HepG2 (cell line): ENCODE measurements around the gene KMT2B. TPM values are rescaled to one million over a fixed set of nuclear protein-coding genes. Genes with fewer than 3 reads are reported as not detected.

Experiments used
- CHD4 ChIP-seq: fragments of 200-600 bp; sonication (generic); IDR thresholded peaks from 2 replicates; pipeline ENCODE4 v1.7.0; 2017; ENCODE audit warnings: mild to moderate bottlenecking, low read length, borderline replicate concordance
- FOXC1 ChIP-seq: sonication (generic); formaldehyde crosslinking; IDR thresholded peaks from 2 replicates; pipeline ENCODE4 v1.8.0; 2022; ENCODE audit warnings: mild to moderate bottlenecking, missing genetic modification reagents, borderline replicate concordance
- GABPB1 ChIP-seq: IDR thresholded peaks from 2 replicates; pipeline ENCODE4 v1.6.1; 2016; ENCODE audit warnings: mild to moderate bottlenecking, missing genetic modification reagents, moderate library complexity, missing compliant biosample characterization
- KDM5B ChIP-seq: sonication (generic); formaldehyde crosslinking; IDR thresholded peaks from 2 replicates; pipeline ENCODE4 v1.4.0; 2020; ENCODE audit warnings: missing genetic modification reagents, mild to moderate bottlenecking, borderline replicate concordance
- MZF1 ChIP-seq: sonication (generic); formaldehyde crosslinking; IDR thresholded peaks from 2 replicates; pipeline ENCODE4 v1.8.1; 2023; ENCODE audit warnings: mild to moderate bottlenecking, missing genetic modification reagents, borderline replicate concordance
- PCBP1 ChIP-seq: fragments of 200-400 bp; formaldehyde crosslinking; IDR thresholded peaks from 2 replicates; pipeline ENCODE4 v1.6.1; 2017; ENCODE audit warnings: mild to moderate bottlenecking, low read depth, low read length, borderline replicate concordance
- RBFOX2 ChIP-seq: fragments of 200-400 bp; formaldehyde crosslinking; IDR thresholded peaks from 2 replicates; pipeline ENCODE4 v1.6.1; 2017; ENCODE audit warnings: low read depth, mild to moderate bottlenecking, low read length
- SP2 ChIP-seq: sonication (generic); formaldehyde crosslinking; IDR thresholded peaks from 2 replicates; pipeline ENCODE4 v1.5.1; 2020; ENCODE audit warnings: mild to moderate bottlenecking, missing genetic modification reagents
- SP4 ChIP-seq: sonication (generic); formaldehyde crosslinking; IDR thresholded peaks from 2 replicates; pipeline ENCODE4 v1.8.1; 2023; ENCODE audit warnings: mild to moderate bottlenecking, missing genetic modification reagents
- TBX3 ChIP-seq: fragments of 450-650 bp; IDR thresholded peaks from 2 replicates; pipeline ENCODE4 v1.6.1; 2017; ENCODE audit warnings: antibody characterized with exemption, mild to moderate bottlenecking, inconsistent platforms, borderline replicate concordance
- ZNF10 ChIP-seq: sonication (generic); formaldehyde crosslinking; IDR thresholded peaks from 2 replicates; pipeline ENCODE4 v1.4.0; 2020; ENCODE audit warnings: mild to moderate bottlenecking, low read depth, missing genetic modification reagents, borderline replicate concordance
- ZNF572 ChIP-seq: sonication (generic); formaldehyde crosslinking; IDR thresholded peaks from 2 replicates; pipeline ENCODE4 v1.5.1; 2020; ENCODE audit warnings: mild to moderate bottlenecking, missing genetic modification reagents
- ZNF713 ChIP-seq: sonication (generic); formaldehyde crosslinking; IDR thresholded peaks from 2 replicates; pipeline ENCODE4 v1.4.0; 2020; ENCODE audit warnings: mild to moderate bottlenecking, missing genetic modification reagents
- ZNF788 ChIP-seq: sonication (generic); formaldehyde crosslinking; IDR thresholded peaks from 2 replicates; pipeline ENCODE4 v1.5.0; 2020; ENCODE audit warnings: mild to moderate bottlenecking, missing genetic modification reagents, borderline replicate concordance
- ZSCAN31 ChIP-seq: sonication (generic); formaldehyde crosslinking; IDR thresholded peaks from 2 replicates; pipeline ENCODE4 v1.5.0; 2020; ENCODE audit warnings: low read depth, mild to moderate bottlenecking, missing genetic modification reagents
- polyA plus RNA-seq, 8 experiments: library from polyadenylated mRNA; depleted of rRNA in 3 of 8; stranded (reverse) in 7 of 8; unstranded in 1 of 8; fragments of >200 nt; fragmentation: Illumina TruSeq in 4 of 8; extraction: Trizol in 4 of 8; gene quantifications; 2 replicates each; pipeline versions ENCODE4 v1.2.1 to v1.2.3, GENCODE V29; 2011 to 2016; ENCODE audit warnings: low read depth in 4 of 8, missing spikeins in 1 of 8, mixed read lengths in 1 of 8; ENCODE audit not compliant: insufficient read depth in 1 of 8
- total RNA-seq, 5 experiments: library from RNA; depleted of rRNA; stranded (reverse); fragments of >200 nt; fragmentation: Illumina TruSeq; extraction: Trizol; gene quantifications; 2 replicates each; pipeline ENCODE4 v1.2.3, GENCODE V29; 2016; ENCODE audit warnings: low read depth in 1 of 5
- TF ChIP-seq, protein P1 (sequence below), 2 experiments: sonication (generic) in 1 of 2; formaldehyde crosslinking in 1 of 2; IDR thresholded peaks; 2 replicates each; pipeline versions ENCODE4 v1.6.1 to v1.9.0; 2014 to 2022; ENCODE audit warnings: antibody characterized with exemption in 1 of 2, borderline replicate concordance in 1 of 2, inconsistent platforms in 1 of 2, low read depth in 1 of 2, missing genetic modification reagents in 1 of 2
- TF ChIP-seq, protein P2 (sequence below): sonication (generic); formaldehyde crosslinking; IDR thresholded peaks from 2 replicates; pipeline ENCODE4 v1.9.0; 2021; ENCODE audit warnings: missing genetic modification reagents, mild to moderate bottlenecking, borderline replicate concordance
- TF ChIP-seq, protein P3 (sequence below): sonication (generic); formaldehyde crosslinking; IDR thresholded peaks from 2 replicates; pipeline ENCODE4 v1.4.0; 2020; ENCODE audit warnings: missing genetic modification reagents

Gene KMT2B
- total and polyA plus RNA-seq, 2 of the 13 experiments (the other 11 are each of a cell fraction or from before 2014, with no cell fraction given): 6.2 to 16.9 TPM

DNA sequence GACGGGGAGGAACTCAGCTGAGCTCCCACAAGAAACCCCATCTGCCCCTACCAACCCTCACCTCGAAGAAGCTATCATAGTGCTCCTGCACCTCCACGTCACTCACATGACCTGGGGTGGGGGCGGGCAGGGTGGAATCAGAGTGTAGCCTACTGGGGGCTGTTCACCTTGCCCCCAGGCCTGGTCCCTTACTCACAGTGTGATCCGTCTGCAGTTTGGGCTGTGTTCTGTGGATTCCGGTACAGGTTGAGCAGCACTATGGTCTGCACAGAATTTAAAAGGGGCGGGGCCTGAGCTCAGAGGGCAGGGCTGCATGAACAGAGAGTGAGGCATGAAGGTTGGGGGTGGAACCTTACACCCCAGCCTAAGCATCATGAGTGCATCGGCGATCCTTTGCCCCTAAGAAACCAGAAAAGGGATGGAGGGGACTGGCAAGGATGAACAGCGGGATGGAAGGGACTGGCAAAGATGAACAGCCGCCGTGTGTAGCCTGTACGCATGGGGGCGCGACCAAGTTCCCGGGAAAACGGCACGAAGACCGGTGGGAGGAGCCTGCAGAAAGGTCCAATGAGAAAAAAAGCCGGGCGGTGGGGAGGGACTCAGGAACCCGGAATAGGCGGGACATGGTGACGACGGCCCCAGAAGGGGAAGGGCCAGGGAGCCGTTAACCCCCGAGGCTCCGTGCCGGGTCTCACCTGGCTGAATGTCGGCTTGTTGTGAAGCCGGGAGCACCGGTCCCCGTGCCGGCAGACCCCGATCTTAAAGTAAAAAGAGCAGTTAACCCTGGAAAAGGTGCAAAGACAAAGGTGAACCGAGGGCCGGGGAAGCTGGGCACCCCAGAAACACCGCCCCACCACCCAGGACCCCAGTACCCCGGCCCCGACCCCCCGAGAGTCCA lies 26.9 kb downstream of the KMT2B start (continued):
- TF ChIP-seq FOXC1 (CRISPR knock-in tag) (0 out of 2 replicates have a peak, but pooled peaks have one; percentile 59), SP2 (CRISPR knock-in tag) (peak; percentile 76), MZF1 (CRISPR knock-in tag) (no peak), KDM5B (no peak), GABPB1 (CRISPR knock-in tag) (peak; percentile 86; the same call in 1 of the 2 replicates), CHD4 (no peak), PCBP1 (peak; percentile 62; the same call in 1 of the 2 replicates), ZNF10 (CRISPR knock-in tag) (no peak), TBX3 (no peak), ZNF713 (no peak), ZNF788 (CRISPR knock-in tag) (peak; percentile 56; the same call in 1 of the 2 replicates), SP4 (CRISPR knock-in tag) (peak; percentile 54; the same call in 1 of the 2 replicates), RBFOX2 (peak; percentile 64), ZSCAN31 (no peak), ZNF572 (CRISPR knock-in tag) (no peak)
- TF ChIP-seq, protein P1, sequence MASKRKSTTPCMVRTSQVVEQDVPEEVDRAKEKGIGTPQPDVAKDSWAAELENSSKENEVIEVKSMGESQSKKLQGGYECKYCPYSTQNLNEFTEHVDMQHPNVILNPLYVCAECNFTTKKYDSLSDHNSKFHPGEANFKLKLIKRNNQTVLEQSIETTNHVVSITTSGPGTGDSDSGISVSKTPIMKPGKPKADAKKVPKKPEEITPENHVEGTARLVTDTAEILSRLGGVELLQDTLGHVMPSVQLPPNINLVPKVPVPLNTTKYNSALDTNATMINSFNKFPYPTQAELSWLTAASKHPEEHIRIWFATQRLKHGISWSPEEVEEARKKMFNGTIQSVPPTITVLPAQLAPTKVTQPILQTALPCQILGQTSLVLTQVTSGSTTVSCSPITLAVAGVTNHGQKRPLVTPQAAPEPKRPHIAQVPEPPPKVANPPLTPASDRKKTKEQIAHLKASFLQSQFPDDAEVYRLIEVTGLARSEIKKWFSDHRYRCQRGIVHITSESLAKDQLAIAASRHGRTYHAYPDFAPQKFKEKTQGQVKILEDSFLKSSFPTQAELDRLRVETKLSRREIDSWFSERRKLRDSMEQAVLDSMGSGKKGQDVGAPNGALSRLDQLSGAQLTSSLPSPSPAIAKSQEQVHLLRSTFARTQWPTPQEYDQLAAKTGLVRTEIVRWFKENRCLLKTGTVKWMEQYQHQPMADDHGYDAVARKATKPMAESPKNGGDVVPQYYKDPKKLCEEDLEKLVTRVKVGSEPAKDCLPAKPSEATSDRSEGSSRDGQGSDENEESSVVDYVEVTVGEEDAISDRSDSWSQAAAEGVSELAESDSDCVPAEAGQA (IDR thresholded peaks at IDR 0.05; ENCODE audit: low read depth): no peak
- TF ChIP-seq, protein P1 (CRISPR knock-in tag; IDR thresholded peaks at IDR 0.05; ENCODE audit: borderline replicate concordance): no peak
- TF ChIP-seq, protein P2, sequence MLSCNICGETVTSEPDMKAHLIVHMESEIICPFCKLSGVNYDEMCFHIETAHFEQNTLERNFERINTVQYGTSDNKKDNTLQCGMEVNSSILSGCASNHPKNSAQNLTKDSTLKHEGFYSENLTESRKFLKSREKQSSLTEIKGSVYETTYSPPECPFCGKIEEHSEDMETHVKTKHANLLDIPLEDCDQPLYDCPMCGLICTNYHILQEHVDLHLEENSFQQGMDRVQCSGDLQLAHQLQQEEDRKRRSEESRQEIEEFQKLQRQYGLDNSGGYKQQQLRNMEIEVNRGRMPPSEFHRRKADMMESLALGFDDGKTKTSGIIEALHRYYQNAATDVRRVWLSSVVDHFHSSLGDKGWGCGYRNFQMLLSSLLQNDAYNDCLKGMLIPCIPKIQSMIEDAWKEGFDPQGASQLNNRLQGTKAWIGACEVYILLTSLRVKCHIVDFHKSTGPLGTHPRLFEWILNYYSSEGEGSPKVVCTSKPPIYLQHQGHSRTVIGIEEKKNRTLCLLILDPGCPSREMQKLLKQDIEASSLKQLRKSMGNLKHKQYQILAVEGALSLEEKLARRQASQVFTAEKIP: no peak
- TF ChIP-seq, protein P3, sequence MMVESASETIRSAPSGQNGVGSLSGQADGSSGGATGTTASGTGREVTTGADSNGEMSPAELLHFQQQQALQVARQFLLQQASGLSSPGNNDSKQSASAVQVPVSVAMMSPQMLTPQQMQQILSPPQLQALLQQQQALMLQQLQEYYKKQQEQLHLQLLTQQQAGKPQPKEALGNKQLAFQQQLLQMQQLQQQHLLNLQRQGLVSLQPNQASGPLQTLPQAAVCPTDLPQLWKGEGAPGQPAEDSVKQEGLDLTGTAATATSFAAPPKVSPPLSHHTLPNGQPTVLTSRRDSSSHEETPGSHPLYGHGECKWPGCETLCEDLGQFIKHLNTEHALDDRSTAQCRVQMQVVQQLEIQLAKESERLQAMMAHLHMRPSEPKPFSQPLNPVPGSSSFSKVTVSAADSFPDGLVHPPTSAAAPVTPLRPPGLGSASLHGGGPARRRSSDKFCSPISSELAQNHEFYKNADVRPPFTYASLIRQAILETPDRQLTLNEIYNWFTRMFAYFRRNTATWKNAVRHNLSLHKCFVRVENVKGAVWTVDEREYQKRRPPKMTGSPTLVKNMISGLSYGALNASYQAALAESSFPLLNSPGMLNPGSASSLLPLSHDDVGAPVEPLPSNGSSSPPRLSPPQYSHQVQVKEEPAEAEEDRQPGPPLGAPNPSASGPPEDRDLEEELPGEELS: 0 out of 2 replicates have a peak, but pooled peaks have one; percentile 12
